Liver (tissue), 9 donors: ENCODE measurements around the gene ZNF189. TPM values are rescaled to one million over a fixed set of nuclear protein-coding genes. Genes with fewer than 3 reads are reported as not detected.

ENCODE experiments used
- DNase-seq: peaks from one replicate; pipeline ENCODE4 v3.0.0-alpha.2; 2017; ENCODE audit warnings: low spot score
- H3K27ac ChIP-seq, 2 donors: one replicate each; pipeline ENCODE4 v1.7.0; 2013; ENCODE audit warnings: inconsistent platforms in 2 of 2, low read length in 2 of 2, control low read depth in 1 of 2, low read depth in 1 of 2, mild to moderate bottlenecking in 1 of 2
- H3K27me3 ChIP-seq, 4 donors: one replicate each; pipeline versions ENCODE4 v1.6.1 to v1.7.0; 2013; ENCODE audit warnings: low read length in 3 of 4, inconsistent platforms in 1 of 4, mild to moderate bottlenecking in 1 of 4, moderate library complexity in 1 of 4; ENCODE audit not compliant: control insufficient read depth in 4 of 4, insufficient read depth in 4 of 4
- H3K36me3 ChIP-seq, 4 donors: one replicate each; pipeline versions ENCODE4 v1.6.1 to v1.7.0; 2013; ENCODE audit warnings: low read length in 3 of 4, mild to moderate bottlenecking in 3 of 4, low read depth in 1 of 4, moderate library complexity in 1 of 4; ENCODE audit not compliant: control insufficient read depth in 4 of 4, insufficient read depth in 3 of 4
- H3K4me1 ChIP-seq, 4 donors: one replicate each; pipeline versions ENCODE4 v1.6.1 to v1.7.0; 2013; ENCODE audit warnings: low read length in 3 of 4, mild to moderate bottlenecking in 3 of 4, moderate library complexity in 1 of 4; ENCODE audit not compliant: control insufficient read depth in 4 of 4, insufficient read depth in 4 of 4
- H3K4me3 ChIP-seq, 3 donors: one replicate each; pipeline versions ENCODE4 v1.6.1 to v1.7.0; 2013; ENCODE audit warnings: low read length in 3 of 3, control low read depth in 1 of 3, low read depth in 1 of 3, mild to moderate bottlenecking in 1 of 3
- H3K9ac ChIP-seq, 2 donors: one replicate each; pipeline ENCODE4 v1.7.0; 2013; ENCODE audit warnings: low read length in 2 of 2, mild to moderate bottlenecking in 2 of 2, moderate library complexity in 2 of 2, control low read depth in 1 of 2, low read depth in 1 of 2
- H3K9me3 ChIP-seq, 4 donors: one replicate each; pipeline versions ENCODE4 v1.6.1 to v1.7.0; 2013; ENCODE audit warnings: low read length in 3 of 4; ENCODE audit not compliant: control insufficient read depth in 4 of 4
- ATF3 ChIP-seq: IDR thresholded peaks from 2 replicates; pipeline ENCODE4 v1.6.1; 2016; ENCODE audit warnings: antibody characterized with exemption
- CTCF ChIP-seq: fragments of 150-350 bp; IDR thresholded peaks from 2 replicates; pipeline ENCODE4 v1.5.1; 2017; ENCODE audit warnings: improper control_type of control experiment, low read depth, low read length; ENCODE audit not compliant: missing input control
- EGR1 ChIP-seq, 2 donors: IDR thresholded peaks; 2 replicates each; pipeline ENCODE4 v1.6.1; 2016 to 2018; ENCODE audit warnings: antibody characterized with exemption in 2 of 2, low read depth in 2 of 2
- FOXA1 ChIP-seq: IDR thresholded peaks from 2 replicates; pipeline ENCODE4 v1.6.1; 2016; ENCODE audit warnings: antibody characterized with exemption
- FOXA2 ChIP-seq: IDR thresholded peaks from 2 replicates; pipeline ENCODE4 v1.6.1; 2016; ENCODE audit warnings: antibody characterized with exemption
- GABPA ChIP-seq, 2 donors: IDR thresholded peaks in 1 of 2; conservative IDR thresholded peaks in 1 of 2; 2 replicates each; pipeline ENCODE4 v1.6.1; 2016; ENCODE audit warnings: antibody characterized with exemption in 2 of 2, mild to moderate bottlenecking in 1 of 2, moderate library complexity in 1 of 2
- HNF4A ChIP-seq, 2 donors: conservative IDR thresholded peaks; 2 replicates each; pipeline ENCODE4 v1.6.1; 2016; ENCODE audit warnings: antibody characterized with exemption in 2 of 2, mild to moderate bottlenecking in 2 of 2
- HNF4G ChIP-seq: IDR thresholded peaks from 2 replicates; pipeline ENCODE4 v1.6.1; 2016; ENCODE audit warnings: antibody characterized with exemption
- JUND ChIP-seq, 2 donors: IDR thresholded peaks; 2 replicates each; pipeline ENCODE4 v1.6.1; 2016; ENCODE audit warnings: antibody characterized with exemption in 2 of 2
- MAX ChIP-seq: IDR thresholded peaks from 2 replicates; pipeline ENCODE4 v1.6.1; 2016; ENCODE audit warnings: antibody characterized with exemption
- NR2F2 ChIP-seq: IDR thresholded peaks from 2 replicates; pipeline ENCODE4 v1.6.1; 2016; ENCODE audit warnings: antibody characterized with exemption
- RAD21 ChIP-seq, 2 donors: IDR thresholded peaks; 2 replicates each; pipeline ENCODE4 v1.6.1; 2016; ENCODE audit warnings: antibody characterized with exemption in 2 of 2, mild to moderate bottlenecking in 2 of 2
- REST ChIP-seq: IDR thresholded peaks from 2 replicates; pipeline ENCODE4 v1.6.1; 2016; ENCODE audit warnings: antibody characterized with exemption, mild to moderate bottlenecking
- RXRA ChIP-seq, 2 donors: IDR thresholded peaks; 2 replicates each; pipeline ENCODE4 v1.6.1; 2017 to 2018; ENCODE audit warnings: antibody characterized with exemption in 2 of 2, mild to moderate bottlenecking in 1 of 2
- SP1 ChIP-seq: IDR thresholded peaks from 2 replicates; pipeline ENCODE4 v1.6.1; 2018; ENCODE audit warnings: antibody characterized with exemption, mild to moderate bottlenecking
- TAF1 ChIP-seq: conservative IDR thresholded peaks from 2 replicates; pipeline ENCODE4 v1.6.1; 2016; ENCODE audit warnings: antibody characterized with exemption, mild to moderate bottlenecking
- YY1 ChIP-seq: IDR thresholded peaks from 2 replicates; pipeline ENCODE4 v1.6.1; 2016; ENCODE audit warnings: antibody characterized with exemption, mild to moderate bottlenecking
- ZBTB33 ChIP-seq: IDR thresholded peaks from 2 replicates; pipeline ENCODE4 v1.6.1; 2016; ENCODE audit warnings: antibody characterized with exemption
- WGBS: extraction: QIAGEN DNeasy Blood & Tissue Kit; methylation state at CpG from one replicate; pipeline ENCODE4 v1.1.7; 2013; 5-methylcytosine and 5-hydroxymethylcytosine counted together
- polyA plus RNA-seq, 2 donors: library from polyadenylated mRNA; stranded (reverse) in 1 of 2; unstranded in 1 of 2; fragments of 200-250 nt in 1 of 2; fragments of >200 nt in 1 of 2; fragmentation: Nextera tagmentation in 1 of 2; extraction: Ambion mirVana in 1 of 2; gene quantifications; one replicate each; pipeline versions ENCODE4 v1.2.1 to v1.2.3, GENCODE V29; 2013 to 2015
- total RNA-seq, 2 donors: library from RNA; depleted of rRNA; stranded (reverse); fragments of >200 nt; gene quantifications; one replicate each; pipeline ENCODE4 v1.2.3, GENCODE V29; 2014
- donor health status: healthy.
- donor health status: healthy.
- donor health status: healthy.
- donor health status: healthy.
- donor health status: healthy.

Gene ZNF189
- total and polyA plus RNA-seq, 4 donors: 4.4 to 16.1 (median 8.3) TPM

GRCh38 chr9:101429736-101430135 is 31.1 kb downstream of the ZNF189 start:
- 87% methylated on average over 7 of the region's 7 CpGs for WGBS
- H3K27ac ChIP-seq: peak overlapping the region in 1 of 2 donors; percentile 19

More at GRCh38 chr9:101429736-101430135, 31.1 kb downstream of the ZNF189 start:
- peaks cover 6 to 72% (median 49%) of the 10 kb centered on the region in 4 donors for H3K36me3 ChIP-seq
- no peak overlapping the region for H3K9ac ChIP-seq
- no peaks in the 10 kb centered on the region for H3K9me3 ChIP-seq
- TF ChIP-seq EGR1 (IDR thresholded peaks at IDR 0.05; ENCODE audit: low read depth in 2 of 2) (no peak), FOXA1 (no peak), HNF4G (no peak), MAX (no peak), SP1 (no peak), ATF3 (no peak), JUND (IDR thresholded peaks at IDR 0.05) (no peak), TAF1 (no peak), HNF4A (conservative IDR thresholded peaks at IDR 0.05) (no peak), YY1 (no peak), GABPA (IDR thresholded peaks at IDR 0.05 in 1 of 2, conservative IDR thresholded peaks at IDR 0.05 in 1 of 2) (no peak), CTCF (no peak), REST (no peak), ZBTB33 (no peak), RAD21 (IDR thresholded peaks at IDR 0.05) (no peak), NR2F2 (no peak), FOXA2 (no peak), RXRA (IDR thresholded peaks at IDR 0.05) (no peak)
- H3K27me3 ChIP-seq: no peaks in the 10 kb centered on the region
- no peak for DNase-seq
- no peak overlapping the region for H3K4me3 ChIP-seq
- peaks cover 3 to 63% (median 30%) of the 10 kb centered on the region in 4 donors for H3K4me1 ChIP-seq
